GM21723 (cell line): ENCODE measurements around the gene FFAR3.
A peak's percentile ranks its signal among the peaks of the same experiment; 100 is the strongest.

Source experiments
- ATAC-seq: cut with Tn5 transposase; IDR thresholded peaks from one replicate; pipeline ENCODE4 v1.9.1; 2021; ENCODE audit warnings: mild to moderate bottlenecking, moderate library complexity; ENCODE audit not compliant: unreplicated experiment

FFAR3 gene

GRCh38 chr19:35357867-35358573 is at the start of gene FFAR3:
FFAR3 (plus strand) TSS chr19:35358460; CDS start chr19:35358891, 431 bp downstream.
- no peak for ATAC-seq

GRCh38 chr19:35308910-35309309 is 49.4 kb upstream of the FFAR3 start:
- no peak for ATAC-seq

DNA sequence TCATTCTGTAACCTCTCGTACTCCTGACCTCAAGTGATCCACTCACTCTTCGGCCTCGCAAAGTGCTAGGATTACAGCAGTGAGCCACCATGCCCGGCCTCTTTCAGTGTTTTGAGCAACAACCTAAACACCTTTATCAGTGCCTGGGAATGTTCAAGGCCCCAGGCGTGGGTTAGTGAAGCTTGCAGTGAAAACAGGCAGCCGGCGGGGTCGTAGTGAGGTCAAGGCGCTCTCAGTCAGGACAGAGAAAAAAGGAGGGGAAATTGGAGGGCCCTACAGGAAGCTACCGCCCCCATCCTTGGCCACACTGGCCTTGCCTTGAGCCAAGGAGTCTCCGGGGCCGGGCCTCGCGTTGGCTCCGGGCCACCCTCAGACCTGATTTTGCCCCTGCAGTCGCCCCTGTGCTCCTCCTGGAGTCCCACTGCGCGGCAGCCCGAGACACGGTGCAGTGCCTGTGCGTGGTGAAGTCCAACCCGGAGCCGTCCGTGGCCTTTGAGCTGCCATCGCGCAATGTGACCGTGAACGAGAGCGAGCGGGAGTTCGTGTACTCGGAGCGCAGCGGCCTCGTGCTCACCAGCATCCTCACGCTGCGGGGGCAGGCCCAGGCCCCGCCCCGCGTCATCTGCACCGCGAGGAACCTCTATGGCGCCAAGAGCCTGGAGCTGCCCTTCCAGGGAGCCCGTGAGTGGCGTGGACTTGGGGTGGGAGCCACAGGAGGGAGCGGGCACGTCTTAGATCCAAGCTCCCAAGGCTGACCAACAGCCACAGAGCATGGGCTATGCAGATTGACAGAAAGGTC is 48.6 kb upstream of the FFAR3 start:
- ATAC-seq, result no peak

- no peak for ATAC-seq
These were observed 47.9 kb upstream of the FFAR3 start for GRCh38 chr19:35310331-35310730.

GRCh38 chr19:35310811-35311465 is 47.3 kb upstream of the FFAR3 start:
- ATAC-seq, result no peak

- ATAC-seq, result no peak
These were observed 46.2 kb upstream of the FFAR3 start for GRCh38 chr19:35311901-35312665.

DNA sequence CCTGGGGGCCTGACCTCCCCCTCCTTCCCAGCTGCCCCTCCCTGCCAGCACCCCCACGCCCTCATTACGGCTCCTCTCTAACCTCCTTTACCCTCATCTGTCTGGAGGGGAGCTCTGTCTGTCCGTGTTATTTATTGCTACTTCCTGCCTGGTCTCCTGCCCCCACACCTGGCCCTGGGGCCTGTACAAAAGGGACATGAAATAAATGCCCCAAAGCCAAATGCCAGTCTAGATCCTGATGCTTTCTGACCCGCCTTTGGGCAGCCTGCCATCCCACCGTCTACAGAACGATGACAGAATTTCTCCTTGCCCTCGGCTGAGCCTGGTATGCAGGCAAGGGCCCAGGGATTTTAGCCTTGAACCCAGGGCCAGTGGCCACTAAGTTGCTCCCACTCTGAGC is 44.7 kb upstream of the FFAR3 start:
- no peak for ATAC-seq

GRCh38 chr19:35314031-35314430 is 44.2 kb upstream of the FFAR3 start:
- no peak for ATAC-seq

DNA sequence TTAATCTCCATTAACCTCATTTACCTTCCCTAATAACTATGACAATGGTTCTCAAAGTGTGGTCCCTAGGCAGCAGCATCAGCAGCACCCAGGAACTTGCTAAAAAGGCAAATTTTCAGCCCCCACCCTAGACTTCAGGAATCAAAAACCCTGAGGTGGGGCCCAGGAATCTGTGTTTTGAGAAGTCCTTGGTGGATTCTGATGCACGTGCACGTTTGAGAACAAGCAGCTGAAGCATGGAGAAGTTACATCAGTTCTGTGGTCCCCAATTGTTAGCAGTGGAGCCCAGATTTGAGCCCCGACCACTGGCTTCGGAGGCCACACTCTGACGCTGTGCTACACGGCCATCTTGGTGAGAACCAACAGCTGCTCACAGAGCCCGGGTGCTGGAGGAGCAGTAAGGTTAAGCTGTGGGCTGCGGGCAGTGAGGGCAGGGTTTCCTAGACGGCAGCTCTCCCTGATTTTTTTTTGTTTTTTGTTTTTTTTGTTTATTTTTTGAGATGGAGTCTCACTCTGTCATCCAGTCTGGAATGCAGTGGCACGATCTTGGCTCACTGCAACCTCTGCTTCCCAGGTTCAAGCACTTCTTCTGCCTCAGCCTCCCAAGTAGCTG is 43.3 kb upstream of the FFAR3 start:
- ATAC-seq, result no peak

GRCh38 chr19:35315883-35316282 is 42.4 kb upstream of the FFAR3 start:
- ATAC-seq, result no peak

DNA sequence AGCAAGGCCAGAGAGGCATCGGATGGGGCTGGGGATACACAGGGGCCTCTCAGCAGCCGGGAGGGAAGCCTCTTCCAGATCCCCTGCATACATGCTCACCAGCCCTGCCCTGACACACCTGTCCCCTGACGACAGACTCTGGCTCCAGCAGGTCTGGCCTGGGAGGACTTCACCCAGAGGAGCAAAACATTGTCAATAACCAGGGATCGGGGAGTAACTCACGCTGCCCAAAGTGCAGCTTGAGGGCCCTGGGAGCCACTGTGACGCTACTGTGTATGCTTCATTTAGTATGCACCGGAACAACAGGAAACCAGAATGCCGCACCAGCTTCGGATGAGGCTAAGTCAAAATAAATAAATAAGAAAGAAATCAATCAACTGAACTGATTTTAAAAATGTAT is 41.7 kb upstream of the FFAR3 start:
- ATAC-seq, result no peak

- no peak for ATAC-seq
These were observed 40.7 kb upstream of the FFAR3 start for GRCh38 chr19:35317464-35318043.

- no peak for ATAC-seq
These were observed 39.4 kb upstream of the FFAR3 start for GRCh38 chr19:35318679-35319448.

GRCh38 chr19:35320065-35320713 is 38.1 kb upstream of the FFAR3 start:
- no peak for ATAC-seq

DNA sequence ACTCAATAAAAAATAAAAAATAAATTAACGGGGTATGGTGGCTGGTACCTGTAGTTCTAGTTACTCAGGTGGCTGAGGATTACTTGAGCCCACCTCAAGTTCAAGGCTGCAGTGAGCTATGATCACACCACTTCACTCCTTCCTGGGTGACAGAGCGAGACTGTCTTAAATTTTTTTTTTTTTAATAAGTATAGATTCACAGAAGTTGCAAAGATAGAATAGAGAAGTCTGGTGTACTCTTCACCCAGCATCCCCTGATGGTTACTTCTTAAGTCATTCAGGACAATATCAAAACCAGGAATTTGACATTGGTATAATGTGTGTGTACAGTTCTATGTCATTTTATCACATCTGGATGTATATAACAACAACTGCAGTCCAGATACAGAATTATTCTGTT is 37.0 kb upstream of the FFAR3 start:
- no peak for ATAC-seq

GRCh38 chr19:35322014-35322413 is 36.2 kb upstream of the FFAR3 start:
- no peak for ATAC-seq

- no peak for ATAC-seq
These were observed 30.6 kb upstream of the FFAR3 start for GRCh38 chr19:35327642-35328041.

DNA sequence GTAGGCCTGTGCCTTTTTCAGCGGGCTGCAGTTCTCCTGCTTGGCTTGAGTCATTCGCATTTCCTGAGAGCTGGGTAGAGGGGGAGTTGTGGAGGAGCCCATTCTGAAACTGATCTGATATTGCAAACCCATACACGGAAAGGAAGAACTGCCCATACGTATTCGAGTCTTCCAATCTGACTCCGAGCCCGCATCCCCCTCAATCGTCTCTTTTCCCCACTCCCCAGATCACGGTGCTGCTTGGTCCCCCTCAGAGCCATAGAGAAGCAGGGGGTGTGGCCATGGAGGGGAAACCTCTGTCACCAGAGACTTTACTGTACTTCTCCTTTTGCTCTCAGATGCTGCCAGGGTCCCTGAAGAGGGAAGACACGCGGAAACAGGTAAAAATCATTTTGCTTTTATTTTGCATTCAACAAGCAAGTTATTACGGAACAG is 29.4 kb upstream of the FFAR3 start, which contains the start of gene CD22:
Gene CD22, plus strand, starts transcription at position 337 of the 435 bp plus-strand sequence. CDS start 2,854 bp downstream, outside the sequence.
- peak; percentile 41 for ATAC-seq

DNA sequence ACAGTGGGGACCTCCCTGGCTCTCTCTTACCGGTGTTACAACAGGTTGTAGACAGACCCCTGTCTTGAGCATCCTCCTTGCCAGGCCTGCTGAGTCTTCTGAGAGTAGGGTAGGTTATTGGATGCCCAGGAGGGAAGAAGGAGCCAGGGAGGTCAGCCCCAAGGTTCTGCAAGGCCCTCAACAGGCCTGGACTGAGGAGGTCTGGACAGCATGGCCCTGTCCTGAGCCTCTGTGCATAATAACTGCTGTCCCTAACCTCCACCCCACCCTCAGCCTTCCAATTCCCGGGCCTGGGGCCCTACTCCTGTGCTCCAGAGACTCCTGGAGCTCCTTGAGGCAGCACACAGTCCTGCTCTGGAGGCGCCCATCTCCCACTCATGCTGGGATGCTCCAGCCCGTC is 28.9 kb upstream of the FFAR3 start:
- ATAC-seq, result peak; percentile 7
